GM21529 (cell line): ENCODE results near the gene SPECC1L.

Experiments
- ATAC-seq: cut with Tn5 transposase; IDR thresholded peaks from one replicate; pipeline ENCODE4 v1.9.1; 2021; ENCODE audit not compliant: unreplicated experiment

Gene SPECC1L

GRCh38 chr22:24322522-24322921 lies 51.9 kb downstream of the SPECC1L start:
- no peak for ATAC-seq

GRCh38 chr22:24323233-24323632 lies 52.6 kb downstream of the SPECC1L start:
- no peak for ATAC-seq

GRCh38 chr22:24323695-24324094 lies 53.1 kb downstream of the SPECC1L start:
- ATAC-seq, result no peak

- no peak for ATAC-seq
Observed at GRCh38 chr22:24324137-24324536, 53.5 kb downstream of the SPECC1L start.

- no peak for ATAC-seq
Observed at GRCh38 chr22:24325105-24325757, 54.6 kb downstream of the SPECC1L start.

GRCh38 chr22:24326266-24326665 lies 55.6 kb downstream of the SPECC1L start:
- no peak for ATAC-seq

GRCh38 chr22:24327832-24328231 lies 57.2 kb downstream of the SPECC1L start:
- no peak for ATAC-seq

GRCh38 chr22:24329453-24329852 lies 58.8 kb downstream of the SPECC1L start:
- no peak for ATAC-seq

- ATAC-seq, result no peak
Observed at GRCh38 chr22:24330636-24331035, 60.0 kb downstream of the SPECC1L start.

GRCh38 chr22:24331468-24332440 lies 61.1 kb downstream of the SPECC1L start:
- no peak for ATAC-seq

- ATAC-seq, result no peak
Observed at GRCh38 chr22:24333301-24333700, 62.7 kb downstream of the SPECC1L start.

GRCh38 chr22:24335496-24335895 lies 64.9 kb downstream of the SPECC1L start:
- no peak for ATAC-seq

GRCh38 chr22:24337894-24338645 lies 67.4 kb downstream of the SPECC1L start:
- no peak for ATAC-seq

GRCh38 chr22:24338726-24339451 lies 68.3 kb downstream of the SPECC1L start:
- no peak for ATAC-seq

GRCh38 chr22:24339452-24339747 lies 68.8 kb downstream of the SPECC1L start:
- ATAC-seq, result no peak

- ATAC-seq, result no peak
Observed at GRCh38 chr22:24341627-24342026, 71.0 kb downstream of the SPECC1L start.

- ATAC-seq, result no peak
Observed at GRCh38 chr22:24350627-24351026, 80.0 kb downstream of the SPECC1L start.

- no peak for ATAC-seq
Observed at GRCh38 chr22:24353121-24353520, 82.5 kb downstream of the SPECC1L start.

- ATAC-seq, result no peak
Observed at GRCh38 chr22:24355574-24355973, 84.9 kb downstream of the SPECC1L start.

- ATAC-seq, result no peak
Observed at GRCh38 chr22:24357547-24357946, 86.9 kb downstream of the SPECC1L start.
